ENCODE data around the gene CHCHD5.
"Not testable (repeated sequence)": the region's sequence is repeated elsewhere in the genome, so short reads cannot be mapped to it uniquely, and the experiment has no call there.

Gene CHCHD5

DNA sequence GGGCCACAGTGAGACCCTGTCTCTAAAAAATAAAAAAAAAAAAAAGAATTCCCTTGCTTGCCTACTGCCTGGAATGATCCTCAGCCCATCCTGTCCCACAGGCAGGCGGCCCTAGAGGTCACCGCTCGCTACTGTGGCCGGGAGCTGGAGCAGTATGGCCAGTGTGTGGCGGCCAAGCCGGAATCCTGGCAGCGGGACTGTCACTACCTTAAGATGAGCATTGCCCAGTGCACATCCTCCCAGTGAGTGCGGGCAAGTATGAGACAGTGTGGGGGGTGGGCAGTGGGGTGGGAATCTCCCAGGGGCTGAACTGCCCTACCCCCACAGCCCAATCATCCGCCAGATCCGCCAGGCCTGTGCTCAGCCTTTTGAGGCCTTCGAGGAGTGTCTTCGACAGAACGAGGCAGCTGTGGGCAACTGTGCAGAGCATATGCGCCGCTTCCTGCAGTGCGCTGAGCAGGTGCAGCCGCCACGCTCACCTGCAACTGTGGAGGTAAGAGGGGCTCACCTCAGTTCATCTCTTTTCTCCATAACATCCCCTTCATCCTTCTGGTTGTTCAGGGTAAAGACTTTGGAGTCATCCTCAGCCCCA is 1.6 kb downstream of the CHCHD5 start:
- no peak for DNase-seq (ENCODE audit: low read depth in 2 of 2)

DNA sequence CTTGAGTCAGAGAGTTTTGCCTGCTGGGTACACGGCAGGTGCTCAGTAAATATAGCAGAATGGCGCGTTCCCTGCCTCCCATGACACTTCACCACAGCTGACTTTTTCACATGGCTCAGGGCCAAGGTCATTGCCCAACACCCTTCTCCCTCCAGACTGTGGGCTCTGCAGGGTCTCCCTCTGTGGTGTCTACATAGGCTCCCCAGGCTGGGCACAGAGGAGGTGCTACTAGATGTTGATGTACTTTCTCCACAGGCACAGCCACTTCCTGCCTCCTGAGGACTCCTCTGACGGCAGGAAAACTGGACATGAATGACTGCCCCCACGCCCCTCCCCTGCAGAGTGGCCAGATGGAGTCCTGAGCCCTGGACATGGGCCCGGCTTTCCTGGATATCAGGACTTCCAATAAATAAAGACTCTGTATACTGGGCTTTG is 4.2 kb downstream of the CHCHD5 start:
- no peak for DNase-seq (ENCODE audit: low read depth in 2 of 2)

DNA sequence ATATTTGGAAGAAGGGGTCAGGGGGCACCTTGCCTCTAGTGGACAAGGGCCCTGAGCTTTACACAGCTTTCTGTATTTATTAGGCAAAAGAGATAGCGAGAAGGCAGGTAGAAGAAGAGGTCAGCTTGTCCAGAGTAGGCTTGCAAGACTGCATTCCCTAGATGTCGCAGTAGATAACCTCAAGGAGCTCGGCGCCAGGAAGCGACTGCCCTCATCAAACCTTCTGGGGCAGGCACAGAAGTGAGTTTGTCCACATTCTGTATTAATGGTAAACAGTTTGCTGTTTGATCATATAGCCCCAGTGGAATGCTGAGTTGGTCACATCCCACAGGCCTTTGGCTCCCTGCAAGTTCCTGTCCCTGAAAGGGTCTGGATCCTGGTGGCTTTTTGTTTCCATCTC is 7.0 kb downstream of the CHCHD5 start:
- no peak for DNase-seq (ENCODE audit: low read depth in 2 of 2)

DNA sequence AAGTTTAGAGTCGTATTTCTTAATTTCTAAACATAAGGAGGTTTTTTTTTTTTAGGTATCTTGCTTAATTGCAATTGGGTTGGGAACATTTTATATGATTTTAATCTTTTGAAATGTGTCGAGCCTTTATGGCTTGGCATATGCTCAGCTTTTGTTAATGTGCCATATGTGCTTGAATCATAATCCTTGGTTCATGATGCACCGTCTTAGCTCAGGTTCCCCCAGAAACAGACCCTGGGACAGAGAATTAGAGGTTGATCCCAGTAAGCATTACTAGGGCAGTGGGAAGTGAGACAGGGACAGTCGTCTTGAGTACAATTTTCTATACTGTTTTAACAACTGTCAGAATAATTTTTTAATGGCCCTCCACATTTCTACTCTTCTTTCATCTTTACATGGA is 9.3 kb downstream of the CHCHD5 start:
- DNase-seq (ENCODE audit: low read depth in 2 of 2): no peak

DNA sequence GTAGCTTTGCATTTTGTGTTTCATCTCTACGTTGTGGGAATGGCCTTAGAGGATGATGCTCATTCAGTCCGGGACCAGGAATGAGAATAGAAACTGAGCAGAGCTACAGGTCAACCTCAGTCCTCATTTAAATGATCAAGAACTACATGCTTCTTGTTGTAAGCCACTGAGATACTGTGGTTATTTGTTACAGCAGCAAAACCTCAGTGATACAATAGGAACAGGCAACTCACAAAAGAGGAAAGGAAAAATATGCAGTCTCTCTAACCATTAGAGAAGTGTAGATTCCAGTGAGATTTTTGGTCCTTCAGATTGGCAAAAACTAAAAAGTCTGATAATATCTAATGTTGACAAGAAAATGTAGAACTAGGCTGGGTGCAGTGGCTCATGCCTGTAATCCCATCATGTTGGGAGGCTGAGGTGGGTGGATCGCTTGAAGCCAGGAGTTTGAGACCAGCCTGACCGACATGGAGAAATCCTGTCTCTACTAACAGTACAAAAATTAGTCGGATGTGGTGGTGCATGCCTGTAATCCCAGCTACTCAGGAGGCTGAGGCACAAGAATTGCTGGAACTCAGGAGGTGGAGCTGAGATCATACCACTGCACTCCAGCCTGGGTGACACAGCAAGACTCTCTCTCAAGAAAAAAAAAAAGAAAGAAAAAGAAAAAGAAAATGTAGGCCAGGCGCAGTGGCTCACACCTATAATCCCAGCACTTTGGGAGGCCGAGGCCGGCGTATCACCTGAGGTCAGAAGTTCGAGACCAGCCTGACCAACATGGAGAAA is 13.3 kb downstream of the CHCHD5 start:
- no peak for DNase-seq (ENCODE audit: low read depth in 2 of 2)

DNA sequence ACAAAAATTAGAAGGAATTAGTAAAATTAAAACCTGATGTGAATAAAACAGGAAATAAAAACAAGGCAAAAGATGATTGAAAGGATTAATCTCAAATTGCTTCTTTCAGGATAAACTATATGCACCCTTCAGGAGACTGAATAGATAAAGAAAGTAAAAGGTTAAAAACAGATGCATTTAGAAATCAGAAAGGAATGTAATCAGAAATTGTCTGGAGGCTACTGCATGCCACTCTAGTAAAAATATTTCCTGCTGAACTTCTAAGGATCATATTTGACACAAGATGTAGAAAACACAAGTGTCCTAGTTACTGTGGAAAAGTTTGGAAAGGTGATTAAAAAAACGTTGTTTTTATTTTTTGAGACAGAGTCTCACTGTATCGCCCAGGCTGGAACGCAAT is 16.2 kb downstream of the CHCHD5 start:
- DNase-seq (ENCODE audit: low read depth in 2 of 2): no peak

DNA sequence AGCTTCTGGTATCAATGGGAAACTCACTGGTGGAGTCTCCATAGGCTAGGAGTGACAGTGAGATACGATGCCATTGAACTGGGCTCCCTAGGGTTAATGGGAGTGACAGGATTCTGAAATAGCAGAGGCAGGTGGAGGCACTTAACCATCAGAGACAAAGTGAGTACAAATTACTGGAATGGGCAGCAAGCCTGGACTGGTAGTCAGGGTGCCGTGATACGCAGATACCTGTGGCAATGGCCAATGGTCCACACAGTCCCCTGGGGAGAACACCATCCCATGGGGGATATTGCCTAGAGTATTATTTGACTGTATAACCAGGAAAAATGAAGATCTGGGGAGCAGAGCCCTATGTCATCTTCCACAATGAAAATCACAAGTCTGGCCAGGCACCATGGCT is 17.3 kb downstream of the CHCHD5 start:
- DNase-seq (ENCODE audit: low read depth in 2 of 2): no peak

DNA sequence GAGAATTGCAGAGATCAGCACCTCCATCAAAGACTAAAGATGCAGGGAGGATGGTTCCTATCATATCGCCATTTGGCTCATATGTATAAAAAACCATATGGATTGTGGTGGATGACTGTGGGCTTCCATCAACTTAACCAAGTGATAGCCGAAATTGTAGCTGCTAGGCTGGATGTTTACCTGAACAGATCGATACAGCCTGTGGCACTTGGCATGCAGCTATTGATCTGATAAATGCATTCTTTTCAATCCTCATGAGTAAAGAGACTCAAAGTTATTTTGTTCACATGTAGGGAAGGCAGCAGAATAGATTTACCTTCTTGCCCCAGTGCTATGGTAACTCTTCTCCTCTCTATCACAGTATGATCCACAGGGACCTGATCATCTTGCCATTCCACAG is 18.5 kb downstream of the CHCHD5 start:
- DNase-seq (ENCODE audit: low read depth in 2 of 2): no peak

DNA sequence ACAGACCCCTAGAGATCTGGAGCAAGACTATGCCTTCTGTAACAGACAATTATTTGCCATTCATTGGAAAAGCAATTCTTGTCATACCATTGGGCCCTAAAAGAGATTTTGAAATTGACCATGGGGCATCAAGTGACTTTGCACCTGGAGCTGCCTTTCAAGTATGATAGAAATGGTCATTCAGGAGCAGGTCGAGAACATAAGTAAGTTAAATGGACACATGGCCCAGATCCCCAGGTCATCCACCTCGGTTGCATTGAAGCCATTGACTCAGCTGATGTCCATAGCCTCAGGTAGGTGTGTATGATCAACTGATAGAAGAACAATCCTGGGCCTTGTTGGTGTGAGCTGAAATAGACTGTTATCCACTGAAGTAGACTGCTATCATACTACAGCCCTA is 19.3 kb downstream of the CHCHD5 start:
- no peak for DNase-seq (ENCODE audit: low read depth in 2 of 2)

DNA sequence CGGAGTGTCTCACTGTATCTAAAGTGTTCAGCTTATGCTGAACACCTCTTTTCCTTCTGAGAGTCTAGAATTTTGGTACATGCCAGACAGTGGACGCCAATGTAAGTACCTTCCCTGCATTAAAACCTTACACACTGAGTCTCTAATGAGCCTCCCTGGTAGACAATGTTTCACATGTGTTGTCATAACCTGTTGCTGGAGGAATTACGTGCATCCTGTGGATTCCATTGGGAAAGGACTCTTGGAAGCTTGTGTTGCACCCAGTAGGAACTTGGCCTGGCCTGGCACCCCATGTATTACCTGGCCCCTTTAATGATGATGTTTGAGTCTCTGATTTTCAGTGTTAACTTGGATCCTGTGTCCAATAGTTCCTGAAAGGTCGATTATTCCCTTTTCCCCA is 20.5 kb downstream of the CHCHD5 start:
- DNase-seq (ENCODE audit: low read depth in 2 of 2): no peak

DNA sequence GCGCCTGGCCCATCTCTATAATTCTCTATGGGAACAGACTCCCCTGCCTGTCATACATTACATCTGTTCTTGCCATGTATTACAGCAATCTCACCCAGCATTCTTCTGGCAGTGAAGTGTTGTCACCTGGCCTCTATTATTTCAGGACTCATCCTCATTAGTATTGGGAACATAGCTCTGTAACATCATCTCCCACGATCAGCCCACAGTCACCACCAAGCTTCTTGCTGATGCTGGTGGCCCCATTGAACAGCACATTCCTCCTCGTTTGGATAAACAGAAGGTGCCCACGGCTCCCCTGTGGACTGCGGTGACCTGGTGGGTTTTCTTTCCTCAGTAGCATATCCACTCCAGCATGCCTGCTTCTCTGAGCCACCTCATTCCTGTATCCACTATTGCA is 21.5 kb downstream of the CHCHD5 start:
- DNase-seq (ENCODE audit: low read depth in 2 of 2): no peak

DNA sequence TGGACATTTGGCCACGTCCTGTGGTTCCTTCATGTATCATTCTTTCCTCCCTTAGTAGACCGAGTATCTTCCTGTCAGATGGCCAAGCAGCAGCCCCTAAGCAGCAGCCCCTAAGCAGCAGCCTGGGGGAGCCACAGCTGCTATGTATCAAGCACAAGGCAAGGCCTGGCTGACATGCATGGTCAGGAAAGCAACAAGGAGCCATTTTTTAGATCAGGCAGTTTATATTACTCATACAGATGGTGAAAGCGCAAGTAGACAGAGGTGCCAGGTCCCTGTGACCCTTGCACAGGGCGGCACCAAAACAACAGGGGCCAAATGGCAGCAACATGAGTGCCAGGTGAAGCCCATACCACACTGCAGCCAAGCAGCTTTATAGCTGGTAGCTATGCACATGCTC is 22.1 kb downstream of the CHCHD5 start:
- DNase-seq (ENCODE audit: low read depth in 2 of 2): no peak

DNA sequence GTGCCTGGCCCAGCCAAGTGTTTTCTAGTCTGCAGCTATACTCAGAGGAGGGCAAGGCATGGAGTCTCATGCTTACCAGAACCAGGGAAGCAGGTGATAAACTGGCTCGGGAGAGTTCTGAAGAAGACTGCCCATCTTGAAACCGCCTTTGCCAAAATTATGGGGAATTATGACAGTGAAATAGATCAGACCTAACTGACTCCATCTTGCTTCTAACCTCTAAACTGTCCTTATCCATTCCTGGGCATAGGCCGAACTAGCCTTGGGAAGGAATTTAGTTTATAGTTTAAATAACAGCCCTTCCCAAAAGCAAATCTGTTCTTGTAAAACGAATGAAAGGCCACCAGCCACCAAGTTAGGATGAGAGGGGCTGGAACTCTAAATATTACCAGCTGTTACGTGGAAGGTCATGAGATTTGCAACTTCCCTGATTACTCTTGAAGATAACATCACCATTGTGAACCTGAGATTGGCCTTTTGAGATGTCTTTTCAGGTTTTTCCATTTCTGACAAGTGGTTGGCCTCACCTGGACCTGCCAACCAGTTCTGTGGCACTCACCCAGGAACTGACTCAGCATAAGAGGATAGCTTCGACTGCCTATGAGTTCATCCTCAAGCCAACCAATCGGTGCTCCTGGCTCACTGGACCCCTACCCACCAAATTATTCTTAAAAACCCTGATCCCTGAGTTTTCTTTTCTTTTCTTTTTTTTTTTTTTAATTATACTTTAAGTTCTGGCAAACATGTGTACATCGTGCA is 23.4 kb downstream of the CHCHD5 start:
- DNase-seq (ENCODE audit: low read depth in 2 of 2): no peak

DNA sequence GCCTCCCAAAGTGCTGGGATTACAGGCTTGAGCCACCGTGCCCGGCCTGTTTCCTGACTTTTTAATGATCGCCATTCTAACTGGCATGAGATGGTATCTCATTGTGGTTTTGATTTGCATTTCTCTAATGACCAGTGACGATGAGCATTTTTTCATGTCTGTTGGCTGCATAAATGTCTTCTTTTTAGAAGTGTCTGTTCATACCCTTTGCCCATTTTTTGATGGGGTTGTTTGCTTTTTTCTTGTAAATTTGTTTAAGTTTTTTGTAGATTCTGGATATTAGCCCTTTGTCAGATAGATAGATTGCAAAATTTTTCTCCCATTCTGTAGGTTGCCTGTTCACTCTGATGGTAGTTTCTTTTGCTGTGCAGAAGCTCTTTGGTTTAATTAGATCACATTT is 24.9 kb downstream of the CHCHD5 start:
- not testable (repeated sequence) for DNase-seq (ENCODE audit: low read depth in 2 of 2)

DNA sequence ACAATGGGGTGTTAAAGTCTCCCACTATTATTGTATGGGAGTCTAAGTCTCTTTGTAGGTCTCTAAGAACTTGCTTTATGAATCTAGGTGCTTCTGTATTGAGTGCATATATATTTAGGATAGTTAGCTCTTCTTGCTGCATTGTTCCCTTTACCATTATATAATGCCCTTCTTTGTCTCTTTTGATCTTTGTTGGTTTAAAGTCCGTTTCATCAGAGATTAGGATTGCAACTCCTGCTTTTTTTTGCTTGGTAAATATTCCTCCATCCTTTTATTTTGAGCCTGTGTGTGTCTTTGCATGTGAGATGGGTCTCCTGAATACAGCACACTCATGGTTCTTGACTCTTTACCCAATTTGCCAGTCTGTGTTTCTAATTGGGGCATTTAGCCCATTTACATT is 27.9 kb downstream of the CHCHD5 start:
- DNase-seq (ENCODE audit: low read depth in 2 of 2): not testable (repeated sequence)

DNA sequence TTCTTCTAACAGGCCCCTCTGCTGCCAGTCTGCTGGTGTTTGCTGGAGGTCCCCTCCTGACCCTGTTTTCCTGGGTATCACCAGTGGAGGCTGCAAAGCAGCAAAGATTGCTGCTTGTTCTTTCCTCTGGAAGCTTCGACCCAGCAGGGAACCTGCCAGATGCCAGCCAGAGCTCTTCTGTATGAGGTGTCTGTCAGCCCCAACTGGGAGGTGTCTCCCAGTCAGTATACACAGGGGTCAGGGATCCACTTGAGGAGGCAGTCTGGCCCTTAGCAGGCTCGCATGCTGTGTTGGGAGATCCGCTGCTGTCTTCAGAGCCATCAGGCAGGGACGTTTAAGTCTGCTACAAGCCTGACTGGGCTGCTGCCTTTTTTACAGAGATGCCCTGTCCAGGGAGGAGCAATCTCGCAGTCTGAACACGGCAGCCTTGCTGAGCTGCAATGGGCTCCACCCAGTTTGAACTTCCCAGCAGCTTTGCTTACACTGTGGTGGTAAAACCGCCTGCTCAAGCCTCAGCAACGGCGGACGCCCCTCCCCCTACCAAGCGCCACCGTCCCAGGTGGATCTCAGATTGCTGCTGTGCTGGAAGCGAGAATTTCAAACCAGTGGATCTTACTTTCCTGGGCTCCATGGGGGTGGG is 29.9 kb downstream of the CHCHD5 start:
- no peak for DNase-seq (ENCODE audit: low read depth in 2 of 2)

DNA sequence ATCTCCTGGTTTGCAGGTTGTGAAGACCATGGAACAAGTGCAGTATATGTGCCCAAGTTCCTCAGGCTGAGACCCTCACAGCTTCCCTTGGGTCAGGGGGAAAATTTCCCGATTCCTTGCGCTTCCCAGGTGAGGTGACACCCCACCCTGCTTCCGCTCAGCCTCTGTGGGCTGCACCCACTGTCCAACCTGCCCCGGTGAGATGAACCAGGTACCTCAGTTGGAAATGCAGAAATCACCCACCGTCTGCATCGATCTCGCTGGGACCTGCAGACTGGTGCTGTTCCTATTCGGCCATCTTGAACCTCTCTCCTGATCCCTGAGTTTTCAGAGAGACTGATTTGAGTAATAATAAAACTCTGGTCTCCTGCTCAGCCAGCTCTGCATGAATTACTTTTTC is 30.6 kb downstream of the CHCHD5 start:
- DNase-seq (ENCODE audit: low read depth in 2 of 2): no peak

DNA sequence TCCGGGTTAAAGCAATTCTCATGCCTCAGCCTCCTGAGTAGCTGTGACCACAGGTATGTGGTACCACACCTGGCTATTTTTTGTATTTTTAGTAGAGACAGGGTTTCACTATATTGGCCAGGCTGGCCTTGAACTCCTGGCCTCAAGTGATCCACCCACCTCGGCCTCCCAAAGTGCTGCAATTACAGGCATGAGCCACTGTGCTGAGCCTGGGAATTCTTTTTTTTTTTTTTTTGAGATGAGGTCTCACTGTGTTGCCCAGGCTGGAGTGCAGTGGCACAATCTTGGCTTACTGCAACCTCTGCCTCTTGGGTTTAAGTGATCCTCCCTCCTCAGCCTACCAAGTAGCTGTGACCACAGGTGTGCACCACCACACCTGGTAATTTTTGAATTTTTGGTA is 31.4 kb downstream of the CHCHD5 start:
- DNase-seq (ENCODE audit: low read depth in 2 of 2): not testable (repeated sequence)

DNA sequence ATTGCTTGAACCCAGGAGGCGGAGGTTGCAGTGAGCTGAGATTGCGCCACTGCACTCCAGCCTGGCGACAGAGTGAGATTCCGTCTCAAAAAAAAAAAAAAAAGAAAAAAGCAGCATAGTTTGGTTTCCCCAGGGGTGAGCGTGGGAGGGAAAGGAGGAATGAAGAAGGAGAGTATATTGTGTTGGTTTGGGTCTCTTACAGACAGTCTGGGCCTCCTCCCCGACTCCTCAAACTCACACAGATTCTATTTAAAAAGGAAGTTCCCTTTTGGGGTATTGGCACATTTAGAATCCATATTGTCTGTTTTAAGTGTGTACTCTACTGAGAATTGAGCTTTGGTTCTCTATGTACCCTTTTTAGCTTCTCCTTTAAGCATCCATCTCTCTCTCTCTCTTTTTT is 34.0 kb downstream of the CHCHD5 start:
- no peak for DNase-seq (ENCODE audit: low read depth in 2 of 2)

DNA sequence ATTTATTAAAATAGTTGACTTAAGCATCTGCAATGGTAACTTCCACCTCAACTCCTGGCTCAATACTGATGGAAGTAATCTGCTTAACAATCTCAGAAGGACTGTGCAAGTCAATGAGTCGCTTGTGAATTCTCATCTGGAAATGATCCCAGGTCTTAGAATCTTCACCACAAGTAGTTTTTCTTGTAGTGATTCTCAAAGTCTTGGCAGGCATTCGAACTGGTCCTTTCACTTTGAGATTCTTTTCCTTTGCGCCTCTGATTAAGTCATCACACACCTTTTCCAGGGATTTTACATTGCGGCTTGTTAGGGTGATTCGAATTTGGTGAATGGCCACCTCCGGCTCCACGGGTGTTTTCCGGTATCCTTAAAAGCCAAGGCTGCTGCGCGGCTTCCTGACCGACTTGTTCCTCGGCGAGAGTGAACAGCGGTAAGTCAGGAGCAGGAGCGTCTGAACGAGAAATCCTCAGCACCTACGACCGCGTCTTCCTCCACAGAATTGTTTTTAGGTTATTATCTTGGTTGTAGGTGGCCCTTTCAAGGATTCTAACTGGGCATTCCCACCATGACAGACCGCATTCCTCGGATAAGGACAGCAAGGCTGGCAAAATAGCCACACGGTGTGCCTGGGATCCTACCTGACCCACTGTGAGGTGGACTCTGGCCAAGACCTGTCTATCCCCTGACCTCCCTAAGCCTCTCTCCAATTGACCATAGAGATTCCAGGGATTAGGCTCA is 37.5 kb downstream of the CHCHD5 start:
- no peak for DNase-seq (ENCODE audit: low read depth in 2 of 2)

DNA sequence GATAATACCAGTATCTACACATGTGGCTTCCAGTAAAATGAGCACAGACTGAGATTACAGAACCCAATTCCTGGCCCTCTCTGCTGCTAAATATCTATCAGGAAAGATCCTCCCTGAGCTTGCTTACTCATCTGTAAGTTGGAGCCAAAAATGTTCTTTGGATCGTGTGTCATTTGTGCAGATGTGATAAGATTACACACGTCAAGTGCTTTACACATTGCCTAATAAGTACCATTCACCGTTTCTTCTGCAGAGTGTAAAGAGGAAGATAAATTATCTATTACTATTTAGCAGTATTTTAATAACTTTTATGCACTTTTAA is 38.1 kb downstream of the CHCHD5 start:
- no peak for DNase-seq (ENCODE audit: low read depth in 2 of 2)
